B cell (primary cell): ENCODE measurements around the gene PAX6. TPM values are rescaled to one million over a fixed set of nuclear protein-coding genes. Genes with fewer than 3 reads are reported as not detected.

Source experiments
- ATAC-seq: fragments of 200-7000 bp; cut with Tn5 transposase; one replicate; pipeline ENCODE4 v1.10.0; 2021; ENCODE audit warnings: low read depth, mild to moderate bottlenecking, moderate number of reproducible peaks, moderate library complexity
- CTCF ChIA-PET: fragments of 350-600 bp; sonication (Branson Sonifier 250); formaldehyde crosslinking; loops from one replicate; lab custom pipeline; 2021; ENCODE audit warnings: antibody characterized with exemption, inconsistent platforms; lab: Charles Lee
- POLR2A ChIA-PET: fragments of 350-600 bp; sonication (Branson Sonifier 250); formaldehyde crosslinking; loops from one replicate; lab custom pipeline; 2021; ENCODE audit warnings: antibody characterized with exemption; lab: Charles Lee
- DNase-seq: peaks from one replicate; pipeline ENCODE4 v3.0.0; 2013
- H2AFZ ChIP-seq: 2 replicates; pipeline ENCODE4 v1.6.1; 2012; ENCODE audit warnings: mild to moderate bottlenecking, low read depth, low read length; ENCODE audit not compliant: insufficient read depth, poor library complexity, severe bottlenecking
- H3K27ac ChIP-seq, 2 donors: 1 replicate in 1 of 2; 2 replicates in 1 of 2; pipeline ENCODE4 v1.5.1; 2012 to 2013; ENCODE audit warnings: low read length in 2 of 2, mild to moderate bottlenecking in 2 of 2, moderate library complexity in 1 of 2
- H3K27me3 ChIP-seq, 4 experiments: fragments of 200-600 bp in 1 of 4; sonication (generic) in 1 of 4; replicated peaks in 1 of 4; 1 replicate in 2 of 4; 2 replicates in 2 of 4; pipeline versions ENCODE4 v1.6.1 to v1.7.0; 2013 to 2016; ENCODE audit warnings: low read length in 3 of 4, mild to moderate bottlenecking in 2 of 4, mixed read lengths in 1 of 4, moderate library complexity in 1 of 4; ENCODE audit not compliant: insufficient read depth in 4 of 4, control insufficient read depth in 3 of 4; ENCODE audit errors: control extremely low read depth in 1 of 4
- H3K36me3 ChIP-seq, 2 experiments: replicated peaks in 1 of 2; 1 replicate in 1 of 2; 2 replicates in 1 of 2; pipeline versions ENCODE4 v1.6.1 to v1.7.1; 2013; ENCODE audit warnings: low read length in 1 of 2; ENCODE audit not compliant: insufficient read depth in 2 of 2, control insufficient read depth in 1 of 2; ENCODE audit errors: control extremely low read depth in 1 of 2, extremely low read depth in 1 of 2
- H3K4me1 ChIP-seq, 2 donors: fragments of 200-600 bp in 1 of 2; sonication (generic) in 1 of 2; 1 replicate in 1 of 2; 2 replicates in 1 of 2; pipeline versions ENCODE4 v1.5.1 to v1.6.1; 2013 to 2017; ENCODE audit warnings: low read length in 2 of 2; ENCODE audit not compliant: control insufficient read depth in 2 of 2, insufficient read depth in 2 of 2
- H3K4me2 ChIP-seq: replicated peaks from 2 replicates; pipeline ENCODE3; 2012; ENCODE audit warnings: mild to moderate bottlenecking, low read depth, low read length; ENCODE audit not compliant: poor library complexity, severe bottlenecking
- H3K4me3 ChIP-seq, 5 experiments: fragments of 200-600 bp in 1 of 5; sonication (generic) in 1 of 5; 1 replicate in 3 of 5; 2 replicates in 2 of 5; pipeline versions ENCODE4 v1.5.1 to v1.7.0; 2011 to 2016; ENCODE audit warnings: low read length in 4 of 5, mild to moderate bottlenecking in 4 of 5, low read depth in 2 of 5, control low read depth in 1 of 5, moderate library complexity in 1 of 5; ENCODE audit not compliant: insufficient read depth in 1 of 5; ENCODE audit errors: control extremely low read depth in 1 of 5, extremely low read depth in 1 of 5
- H3K79me2 ChIP-seq: fragments of 200-600 bp; sonication (generic); one replicate; pipeline ENCODE4 v1.6.0; 2016; ENCODE audit warnings: low read length; ENCODE audit not compliant: control insufficient read depth, insufficient read depth
- H3K9ac ChIP-seq: fragments of 200-600 bp; sonication (generic); 2 replicates; pipeline ENCODE4 v1.6.1; 2017; ENCODE audit warnings: mild to moderate bottlenecking, low read length, moderate library complexity
- H3K9me3 ChIP-seq, 3 donors: one replicate each; pipeline versions ENCODE4 v1.6.1 to v1.7.1; 2013; ENCODE audit warnings: low read length in 2 of 3; ENCODE audit not compliant: control insufficient read depth in 2 of 3, insufficient read depth in 1 of 3; ENCODE audit errors: control extremely low read depth in 1 of 3
- H4K20me1 ChIP-seq: 2 replicates; pipeline ENCODE4 v1.6.0; 2012; ENCODE audit warnings: mild to moderate bottlenecking, low read length; ENCODE audit not compliant: insufficient read depth, control insufficient read depth, poor library complexity, severe bottlenecking
- H3K27ac Mint-ChIP-seq: one replicate; pipeline ENCODE4 v1.8.0; 2021; ENCODE audit warnings: mixed read lengths
- H3K27me3 Mint-ChIP-seq: one replicate; pipeline ENCODE4 v1.8.0; 2021; ENCODE audit warnings: mixed read lengths
- H3K4me1 Mint-ChIP-seq: one replicate; pipeline ENCODE4 v1.8.0; 2021; ENCODE audit warnings: mixed read lengths
- H3K4me3 Mint-ChIP-seq: one replicate; pipeline ENCODE4 v1.8.0; 2021; ENCODE audit warnings: mixed read lengths
- H3K9me3 Mint-ChIP-seq: one replicate; pipeline ENCODE4 v1.8.0; 2022; ENCODE audit warnings: mixed read lengths; ENCODE audit not compliant: insufficient read depth
- EZH2 ChIP-seq: IDR thresholded peaks from 2 replicates; pipeline ENCODE4 v1.6.1; 2012; ENCODE audit warnings: borderline replicate concordance, low read depth, mild to moderate bottlenecking, moderate library complexity, low read length; ENCODE audit not compliant: insufficient read depth, poor library complexity, severe bottlenecking
- WGBS: methylation state at CpG from one replicate; pipeline ENCODE4 v1.1.5; 2013; ENCODE audit warnings: missing lambda C conversion rate; ENCODE audit not compliant: insufficient coverage; 5-methylcytosine and 5-hydroxymethylcytosine counted together
- intact Hi-C: fragments of 100-400 bp; cut with micrococcal nuclease; formaldehyde crosslinking; loops from one replicate; pipeline ENCODE4 v1.10.0; 2022
- polyA plus RNA-seq: library from polyadenylated mRNA; depleted of rRNA; stranded (reverse); fragments of >200 nt; gene quantifications from 2 replicates; pipeline ENCODE4 v1.2.3, GENCODE V29; 2012
- total RNA-seq, 2 donors: library from RNA; stranded (reverse); fragments of 120-200 nt in 1 of 2; gene quantifications; 1 replicate in 1 of 2; 2 replicates in 1 of 2; pipeline versions ENCODE4 v1.2.3 to v1.2.4, GENCODE V29; 2013 to 2022
- TF ChIP-seq, protein P1 (sequence below): fragments of 200-600 bp; IDR thresholded peaks from one replicate; pipeline ENCODE4 v1.8.0; 2022; ENCODE audit warnings: antibody characterized with exemption, mild to moderate bottlenecking

Gene PAX6
- total and polyA plus RNA-seq, 2 donors (not counting 1 experiment from before 2014, with no cell fraction given): not detected

- WGBS: 92% methylated on average over 4 of the region's 4 CpGs
- POLR2A ChIA-PET: no interaction called here
- no peak for TF ChIP-seq EZH2
- TF ChIP-seq, protein P1, sequence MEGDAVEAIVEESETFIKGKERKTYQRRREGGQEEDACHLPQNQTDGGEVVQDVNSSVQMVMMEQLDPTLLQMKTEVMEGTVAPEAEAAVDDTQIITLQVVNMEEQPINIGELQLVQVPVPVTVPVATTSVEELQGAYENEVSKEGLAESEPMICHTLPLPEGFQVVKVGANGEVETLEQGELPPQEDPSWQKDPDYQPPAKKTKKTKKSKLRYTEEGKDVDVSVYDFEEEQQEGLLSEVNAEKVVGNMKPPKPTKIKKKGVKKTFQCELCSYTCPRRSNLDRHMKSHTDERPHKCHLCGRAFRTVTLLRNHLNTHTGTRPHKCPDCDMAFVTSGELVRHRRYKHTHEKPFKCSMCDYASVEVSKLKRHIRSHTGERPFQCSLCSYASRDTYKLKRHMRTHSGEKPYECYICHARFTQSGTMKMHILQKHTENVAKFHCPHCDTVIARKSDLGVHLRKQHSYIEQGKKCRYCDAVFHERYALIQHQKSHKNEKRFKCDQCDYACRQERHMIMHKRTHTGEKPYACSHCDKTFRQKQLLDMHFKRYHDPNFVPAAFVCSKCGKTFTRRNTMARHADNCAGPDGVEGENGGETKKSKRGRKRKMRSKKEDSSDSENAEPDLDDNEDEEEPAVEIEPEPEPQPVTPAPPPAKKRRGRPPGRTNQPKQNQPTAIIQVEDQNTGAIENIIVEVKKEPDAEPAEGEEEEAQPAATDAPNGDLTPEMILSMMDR: no peak
Measured at GRCh38 chr11:31850365-31850764, 39.2 kb upstream of the PAX6 start.

DNA sequence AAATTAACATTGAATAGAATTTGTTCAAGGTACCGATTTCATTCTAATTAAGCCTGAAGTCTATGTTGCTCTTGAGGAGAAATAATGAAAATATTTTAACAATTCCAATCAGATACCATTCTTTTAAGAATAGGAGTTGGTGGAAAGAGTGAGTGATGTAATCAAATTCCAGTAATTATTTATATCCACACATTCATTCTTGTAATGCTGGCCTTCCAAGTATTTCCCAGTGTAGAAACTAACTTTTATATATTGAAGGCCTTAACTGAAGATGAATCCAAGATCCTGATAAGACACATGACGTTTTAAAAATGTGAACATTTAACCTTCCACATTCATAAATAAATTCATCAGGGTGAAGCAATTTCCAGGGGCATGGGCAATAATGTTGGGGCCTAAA is 36.6 kb upstream of the PAX6 start:
- H3K27me3 ChIP-seq: peaks cover 0 to 4% (median 0%) of the 10 kb centered on the region in 4 experiments
- H2AFZ ChIP-seq: no peak overlapping the region
- no peak overlapping the region for H3K4me2 ChIP-seq
- H3K79me2 ChIP-seq: no peaks in the 10 kb centered on the region
- no peak overlapping the region for H3K27ac ChIP-seq
- no peak for ATAC-seq
- Mint-ChIP-seq H3K4me1 (no peaks in the 10 kb centered on the region), H3K4me3 (no peak overlapping the region), H3K27ac (no peak overlapping the region), H3K9me3 (no peaks in the 10 kb centered on the region), H3K27me3 (peaks cover 29% of the 10 kb centered on the region)
- H3K36me3 ChIP-seq: no peaks in the 10 kb centered on the region
- H3K4me1 ChIP-seq: no peaks in the 10 kb centered on the region
- H3K9ac ChIP-seq: no peak overlapping the region
- H3K4me3 ChIP-seq: no peak overlapping the region
- POLR2A ChIA-PET: no interaction called here
- TF ChIP-seq EZH2: no peak
- TF ChIP-seq, protein P1: no peak
- H4K20me1 ChIP-seq: no peaks in the 10 kb centered on the region
- CTCF ChIA-PET: no interaction called here
- no peaks in the 10 kb centered on the region for H3K9me3 ChIP-seq
- no CpG with 5 or more reads among the region's 2 CpGs for WGBS
- intact Hi-C loops: no loop called here
- no peak for DNase-seq

More at GRCh38 chr11:31850365-31850764, 39.2 kb upstream of the PAX6 start:
- CTCF ChIA-PET: no interaction called here
- DNase-seq: no peak
- H3K9me3 Mint-ChIP-seq: no peaks in the 10 kb centered on the region
- Histone ChIP-seq H3K4me1 (no peaks in the 10 kb centered on the region), H3K9me3 (no peaks in the 10 kb centered on the region), H3K27ac (no peak overlapping the region), H3K4me3 (no peak overlapping the region), H2AFZ (no peak overlapping the region), H3K4me2 (no peak overlapping the region), H3K36me3 (no peaks in the 10 kb centered on the region), H3K27me3 (no peaks in the 10 kb centered on the region), H3K9ac (no peak overlapping the region), H4K20me1 (no peaks in the 10 kb centered on the region), H3K79me2 (no peaks in the 10 kb centered on the region)
- no peak overlapping the region for H3K4me3 Mint-ChIP-seq
- intact Hi-C loops: no loop called here
- no peaks in the 10 kb centered on the region for H3K4me1 Mint-ChIP-seq
- ATAC-seq: no peak
- H3K27ac Mint-ChIP-seq: no peak overlapping the region
- peaks cover 22% of the 10 kb centered on the region for H3K27me3 Mint-ChIP-seq
